K562 (cell line): ENCODE measurements around the gene LYRM7. TPM values are rescaled to one million over a fixed set of nuclear protein-coding genes. Genes with fewer than 3 reads are reported as not detected.

Experiments used
- CEBPZ ChIP-seq: fragments of 150-350 bp; IDR thresholded peaks from 2 replicates; pipeline ENCODE4 v1.6.1; 2014; ENCODE audit warnings: low read depth, mild to moderate bottlenecking, low read length, borderline replicate concordance
- GATAD2B ChIP-seq: fragments of 450-650 bp; IDR thresholded peaks from 2 replicates; pipeline ENCODE4 v1.6.1; 2017; ENCODE audit warnings: mild to moderate bottlenecking, borderline replicate concordance
- HDAC3 ChIP-seq: fragments of 450-650 bp; IDR thresholded peaks from 2 replicates; pipeline ENCODE4 v1.6.1; 2018; ENCODE audit warnings: borderline replicate concordance, mild to moderate bottlenecking, moderate library complexity; ENCODE audit not compliant: partially characterized antibody
- MTA3 ChIP-seq: fragments of 450-650 bp; formaldehyde crosslinking; IDR thresholded peaks from 2 replicates; pipeline ENCODE4 v1.6.1; 2017; ENCODE audit warnings: mild to moderate bottlenecking, borderline replicate concordance
- MYBL2 ChIP-seq, 2 experiments: fragments of 450-650 bp in 1 of 2; sonication (generic) in 1 of 2; formaldehyde crosslinking in 1 of 2; IDR thresholded peaks; 2 replicates each; pipeline versions ENCODE4 v1.6.1 to v1.8.1; 2017 to 2022; ENCODE audit warnings: borderline replicate concordance in 1 of 2, inconsistent platforms in 1 of 2, low read depth in 1 of 2, mild to moderate bottlenecking in 1 of 2, missing genetic modification reagents in 1 of 2, moderate library complexity in 1 of 2
- SETDB1 ChIP-seq: IDR thresholded peaks from one replicate; pipeline ENCODE4 v1.6.1; 2012; ENCODE audit warnings: low read length, control low read depth, inconsistent platforms
- SIN3B ChIP-seq: fragments of 450-650 bp; IDR thresholded peaks from 2 replicates; pipeline ENCODE4 v1.6.1; 2017; ENCODE audit warnings: low read depth, mild to moderate bottlenecking, moderate library complexity
- polyA plus RNA-seq, 8 experiments: library from polyadenylated mRNA; depleted of rRNA in 4 of 8; stranded (reverse) in 5 of 8; unstranded in 3 of 8; fragments of >200 nt; fragmentation: Nextera tagmentation in 2 of 8; fragmentation: Illumina TruSeq in 1 of 8; extraction: Ambion mirVana in 2 of 8; extraction: Trizol in 1 of 8; gene quantifications; 2 replicates each; pipeline versions ENCODE4 v1.2.1 to v1.2.3, GENCODE V29; 2011 to 2014; ENCODE audit warnings: inconsistent platforms in 1 of 8, missing spikeins in 1 of 8
- total RNA-seq, 7 experiments: library from RNA; depleted of rRNA in 6 of 7; stranded (reverse); fragments of >200 nt in 6 of 7; fragmentation: Illumina TruSeq in 2 of 7; extraction: Trizol in 2 of 7; gene quantifications; 2 replicates each; pipeline versions ENCODE4 v1.2.1 to v1.2.3, GENCODE V29; 2011 to 2021; ENCODE audit warnings: low replicate concordance in 1 of 7

The LYRM7 gene
- total and polyA plus RNA-seq, 9 of the 15 experiments (the other 6 are each of a cell fraction or from before 2014, with no cell fraction given) = 16.2 to 70.1 (median 33.3) TPM

- TF ChIP-seq SIN3B (no peak), MTA3 (no peak), GATAD2B (0 out of 2 replicates have a peak, but pooled peaks have one; percentile 65), MYBL2 (IDR thresholded peaks at IDR 0.05; ENCODE audit: low read depth) (no peak), MYBL2 (CRISPR knock-in tag; IDR thresholded peaks at IDR 0.05; ENCODE audit: borderline replicate concordance) (no peak), HDAC3 (peak; percentile 57), SETDB1 (no peak), CEBPZ (no peak)
- TF ChIP-seq, all 486 proteins: peak for 20
Observed at GRCh38 chr5:131180407-131180806, 9.7 kb downstream of the LYRM7 start (continued).
